Astrocyte of the spinal cord (primary cell): Measurements from ENCODE around the gene DUSP8.

Source experiments
- DNase-seq: peaks from one replicate; pipeline ENCODE4 v3.0.0; 2011; ENCODE audit warnings: low read depth, low spot score
- H3K4me3 ChIP-seq: 2 replicates; pipeline ENCODE4 v1.5.1; 2011; ENCODE audit warnings: low read depth, mild to moderate bottlenecking, low read length, moderate library complexity
- in situ Hi-C: cut with HindIII; loops from 2 replicates; pipeline ENCODE4 v1.10.0; 2017; ENCODE audit warnings: low sequenced_read_pairs
- TF ChIP-seq, protein P1 (sequence below): IDR thresholded peaks from 2 replicates; pipeline ENCODE4 v1.5.1; 2012; ENCODE audit warnings: low read depth, mild to moderate bottlenecking, low read length, inconsistent platforms

The DUSP8 gene

DNA sequence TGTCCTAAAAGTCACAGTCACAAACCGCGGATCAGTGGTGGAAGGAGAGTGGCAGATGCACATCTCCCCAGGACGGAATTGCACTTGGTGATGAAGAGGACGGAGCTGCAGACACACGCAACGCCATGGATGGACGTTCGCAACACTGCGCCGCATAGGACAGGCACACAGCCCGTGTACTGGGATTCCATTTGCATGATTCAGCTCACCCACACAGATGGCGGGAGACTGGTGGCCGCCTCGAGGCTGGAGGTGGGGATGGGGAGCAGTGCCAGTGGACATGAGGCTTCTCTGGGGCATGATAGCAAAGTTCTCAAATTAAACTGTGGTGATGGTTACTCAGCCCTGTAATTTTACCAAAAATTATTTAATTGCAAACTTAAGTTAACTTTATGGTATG, 37.4 kb downstream of the DUSP8 start:
- no peak overlapping the region for H3K4me3 ChIP-seq
- in situ Hi-C loops: no loop called here
- TF ChIP-seq, protein P1, sequence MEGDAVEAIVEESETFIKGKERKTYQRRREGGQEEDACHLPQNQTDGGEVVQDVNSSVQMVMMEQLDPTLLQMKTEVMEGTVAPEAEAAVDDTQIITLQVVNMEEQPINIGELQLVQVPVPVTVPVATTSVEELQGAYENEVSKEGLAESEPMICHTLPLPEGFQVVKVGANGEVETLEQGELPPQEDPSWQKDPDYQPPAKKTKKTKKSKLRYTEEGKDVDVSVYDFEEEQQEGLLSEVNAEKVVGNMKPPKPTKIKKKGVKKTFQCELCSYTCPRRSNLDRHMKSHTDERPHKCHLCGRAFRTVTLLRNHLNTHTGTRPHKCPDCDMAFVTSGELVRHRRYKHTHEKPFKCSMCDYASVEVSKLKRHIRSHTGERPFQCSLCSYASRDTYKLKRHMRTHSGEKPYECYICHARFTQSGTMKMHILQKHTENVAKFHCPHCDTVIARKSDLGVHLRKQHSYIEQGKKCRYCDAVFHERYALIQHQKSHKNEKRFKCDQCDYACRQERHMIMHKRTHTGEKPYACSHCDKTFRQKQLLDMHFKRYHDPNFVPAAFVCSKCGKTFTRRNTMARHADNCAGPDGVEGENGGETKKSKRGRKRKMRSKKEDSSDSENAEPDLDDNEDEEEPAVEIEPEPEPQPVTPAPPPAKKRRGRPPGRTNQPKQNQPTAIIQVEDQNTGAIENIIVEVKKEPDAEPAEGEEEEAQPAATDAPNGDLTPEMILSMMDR: no peak
- no peak for DNase-seq

DNA sequence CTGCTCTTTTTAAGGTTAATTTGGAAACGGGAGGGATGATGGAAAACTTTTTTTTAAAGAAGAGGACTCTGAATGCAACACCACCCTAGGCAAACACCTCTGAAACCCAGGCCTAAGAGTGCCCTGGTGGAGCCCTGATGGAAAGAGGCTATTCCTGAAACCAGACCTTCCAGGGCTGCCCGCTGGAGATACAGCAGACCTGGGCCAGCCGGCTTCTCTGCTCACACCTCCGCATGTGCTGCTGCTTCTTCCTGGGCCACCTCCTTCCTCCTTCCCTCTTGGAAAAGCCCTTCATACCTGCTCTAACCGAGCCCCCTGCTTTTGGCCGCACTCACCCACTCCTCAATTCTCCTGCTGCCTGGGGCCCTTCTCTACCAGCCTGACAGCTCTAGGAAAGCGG, 37.9 kb downstream of the DUSP8 start:
- H3K4me3 ChIP-seq: no peak overlapping the region
- in situ Hi-C loops: no loop called here
- no peak for DNase-seq
- TF ChIP-seq, protein P1: no peak

DNA sequence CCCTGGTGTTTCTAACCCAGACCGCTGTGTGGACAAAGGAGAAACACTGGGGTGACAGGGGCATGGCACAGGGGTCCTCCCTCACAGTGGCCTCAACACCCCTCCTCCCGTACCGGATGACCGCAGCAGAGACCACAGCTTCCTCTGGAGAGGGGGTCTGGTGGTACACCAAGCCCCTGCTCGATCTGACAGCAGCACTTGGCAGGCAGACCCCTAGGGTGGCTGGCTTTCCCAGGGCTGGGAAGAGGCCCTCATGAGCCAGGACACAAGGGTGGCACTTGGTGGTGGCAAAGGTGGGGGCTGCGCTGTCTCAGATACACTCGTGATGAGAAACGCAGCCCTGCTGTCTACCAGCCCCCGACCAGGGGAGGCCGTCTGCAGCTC, 38.7 kb downstream of the DUSP8 start:
- in situ Hi-C loops: no loop called here
- H3K4me3 ChIP-seq: no peak overlapping the region
- TF ChIP-seq, protein P1: no peak
- no peak for DNase-seq

DNA sequence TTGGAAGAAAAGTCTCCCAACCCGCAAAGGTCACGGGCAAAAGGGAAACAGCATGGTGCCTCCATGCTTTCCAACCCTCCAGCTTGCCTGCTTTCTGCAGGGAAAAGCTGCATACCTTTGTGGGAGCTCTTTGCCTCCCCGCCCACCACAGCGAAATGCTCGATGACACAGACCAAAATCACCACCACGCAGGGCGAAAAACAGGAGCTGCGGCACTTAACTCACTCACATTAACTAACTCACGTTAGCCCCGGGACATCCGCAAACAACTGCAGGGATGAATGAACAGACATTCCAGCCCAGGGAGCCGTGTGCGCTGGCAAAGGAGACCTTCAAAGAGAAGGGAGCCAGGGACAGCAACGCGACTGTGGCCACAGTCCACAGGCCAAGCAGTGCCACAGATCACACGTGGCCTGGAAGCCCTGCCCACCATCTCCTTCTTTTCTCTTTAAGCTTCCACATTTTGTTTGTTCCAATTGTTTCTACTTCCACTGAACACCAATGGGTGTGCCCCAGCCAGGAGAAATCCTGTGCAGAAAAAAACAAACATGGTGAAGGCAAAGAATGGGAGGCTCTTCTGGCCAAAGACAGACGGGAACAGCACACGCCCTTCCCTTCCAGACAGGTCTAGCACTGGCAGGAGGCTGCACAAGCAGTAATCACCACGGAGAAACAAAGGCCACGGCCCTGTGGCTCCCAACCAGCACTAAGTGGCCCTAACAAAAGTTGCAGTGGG, 39.3 kb downstream of the DUSP8 start:
- H3K4me3 ChIP-seq: no peak overlapping the region
- peak; percentile 55 for DNase-seq
- TF ChIP-seq, protein P1: no peak
- in situ Hi-C loops: no loop called here

DNA sequence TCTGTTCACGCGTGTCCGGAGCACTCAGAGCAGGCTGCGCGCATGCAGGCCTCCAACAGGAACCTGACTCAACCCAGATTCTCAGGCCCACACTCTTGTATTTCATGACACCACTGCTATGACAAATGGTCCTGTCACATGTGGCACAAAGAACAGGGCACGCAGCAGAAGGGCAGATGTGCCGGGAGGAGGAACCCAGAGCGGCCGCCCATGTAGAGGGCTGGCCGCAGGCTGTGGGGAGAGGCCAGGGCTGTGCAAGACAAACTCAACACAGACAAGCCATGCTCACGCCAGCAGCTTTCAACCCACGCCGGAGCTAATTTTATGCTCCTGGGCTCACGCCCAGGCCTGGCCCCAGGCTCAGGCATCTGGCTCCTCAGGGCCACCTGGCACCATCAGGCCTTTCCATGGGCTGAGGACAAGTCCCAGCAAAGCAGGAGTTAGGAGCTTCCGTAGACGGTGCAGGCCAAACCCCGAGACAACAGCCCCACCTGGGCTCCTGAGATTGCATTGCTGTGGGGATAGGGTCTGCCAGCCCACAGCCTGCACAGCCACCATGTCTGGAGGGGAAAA, 40.0 kb downstream of the DUSP8 start:
- no peak overlapping the region for H3K4me3 ChIP-seq
- peak; percentile 43 for DNase-seq
- in situ Hi-C loops: no loop called here
- TF ChIP-seq, protein P1: no peak

DNA sequence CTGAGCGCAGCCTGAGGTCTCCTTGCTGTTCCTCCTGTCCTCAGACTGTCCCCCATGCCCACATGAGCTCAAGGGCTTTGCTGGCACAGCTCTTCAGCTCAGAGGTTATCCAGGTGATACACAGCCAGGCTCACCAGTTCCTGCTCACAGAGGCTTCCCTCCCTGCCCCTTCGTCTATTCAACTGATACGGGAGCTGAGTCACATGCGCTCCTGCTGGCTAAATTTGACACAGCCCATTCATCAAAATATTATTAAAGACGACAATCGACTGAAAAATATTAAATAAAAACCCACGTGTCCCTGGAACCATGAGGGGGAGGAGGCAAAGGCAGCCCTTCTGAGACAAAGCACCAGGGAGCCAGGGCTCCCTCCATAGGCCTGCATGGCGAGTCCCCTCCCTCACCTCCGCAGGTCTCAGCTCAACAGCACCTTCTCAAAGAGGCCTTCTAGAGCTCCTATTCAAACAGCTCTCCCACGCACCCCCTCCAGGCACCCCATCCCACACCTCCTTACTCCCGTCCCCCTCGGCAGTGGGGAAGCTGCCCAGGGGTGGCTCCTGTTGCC, 40.5 kb downstream of the DUSP8 start:
- H3K4me3 ChIP-seq: no peak overlapping the region
- in situ Hi-C loops: no loop called here
- no peak for DNase-seq
- TF ChIP-seq, protein P1: no peak
